Measurements from ENCODE around the gene ZNF76. TPM values are rescaled to one million over a fixed set of nuclear protein-coding genes. Genes with fewer than 3 reads are reported as not detected.

The ZNF76 gene
- total and polyA plus RNA-seq, 7 donors, result 17.9 to 37.3 (median 24.6) TPM

GRCh38 chr6:35248965-35249364 lies 10.6 kb upstream of the ZNF76 start:
- intact Hi-C loops (cut with DNase I), result no loop called here
- no peak overlapping the region for H3K4me3 ChIP-seq
- peak in 1 of 4 donors; percentile 50 for ATAC-seq
- peaks cover 0 to 6% of the 10 kb centered on the region in 2 donors for H3K36me3 ChIP-seq (ENCODE audit: insufficient read depth in 1 of 2, low read depth in 1 of 2)
- no peak for DNase-seq
- 47 to 64% (median 50%) methylated on average over 3 of the region's 3 CpGs for WGBS, 3 donors
- no peaks in the 10 kb centered on the region for H3K9me3 ChIP-seq
- no peak overlapping the region for H3K27ac ChIP-seq
- H3K4me1 ChIP-seq, result peaks cover 19% of the 10 kb centered on the region
- H3K27me3 ChIP-seq (ENCODE audit: insufficient read depth in 3 of 3, low read length in 2 of 3), result no peaks in the 10 kb centered on the region
- TF ChIP-seq, protein P1, sequence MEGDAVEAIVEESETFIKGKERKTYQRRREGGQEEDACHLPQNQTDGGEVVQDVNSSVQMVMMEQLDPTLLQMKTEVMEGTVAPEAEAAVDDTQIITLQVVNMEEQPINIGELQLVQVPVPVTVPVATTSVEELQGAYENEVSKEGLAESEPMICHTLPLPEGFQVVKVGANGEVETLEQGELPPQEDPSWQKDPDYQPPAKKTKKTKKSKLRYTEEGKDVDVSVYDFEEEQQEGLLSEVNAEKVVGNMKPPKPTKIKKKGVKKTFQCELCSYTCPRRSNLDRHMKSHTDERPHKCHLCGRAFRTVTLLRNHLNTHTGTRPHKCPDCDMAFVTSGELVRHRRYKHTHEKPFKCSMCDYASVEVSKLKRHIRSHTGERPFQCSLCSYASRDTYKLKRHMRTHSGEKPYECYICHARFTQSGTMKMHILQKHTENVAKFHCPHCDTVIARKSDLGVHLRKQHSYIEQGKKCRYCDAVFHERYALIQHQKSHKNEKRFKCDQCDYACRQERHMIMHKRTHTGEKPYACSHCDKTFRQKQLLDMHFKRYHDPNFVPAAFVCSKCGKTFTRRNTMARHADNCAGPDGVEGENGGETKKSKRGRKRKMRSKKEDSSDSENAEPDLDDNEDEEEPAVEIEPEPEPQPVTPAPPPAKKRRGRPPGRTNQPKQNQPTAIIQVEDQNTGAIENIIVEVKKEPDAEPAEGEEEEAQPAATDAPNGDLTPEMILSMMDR (IDR thresholded peaks at IDR 0.05), result no peak

DNA sequence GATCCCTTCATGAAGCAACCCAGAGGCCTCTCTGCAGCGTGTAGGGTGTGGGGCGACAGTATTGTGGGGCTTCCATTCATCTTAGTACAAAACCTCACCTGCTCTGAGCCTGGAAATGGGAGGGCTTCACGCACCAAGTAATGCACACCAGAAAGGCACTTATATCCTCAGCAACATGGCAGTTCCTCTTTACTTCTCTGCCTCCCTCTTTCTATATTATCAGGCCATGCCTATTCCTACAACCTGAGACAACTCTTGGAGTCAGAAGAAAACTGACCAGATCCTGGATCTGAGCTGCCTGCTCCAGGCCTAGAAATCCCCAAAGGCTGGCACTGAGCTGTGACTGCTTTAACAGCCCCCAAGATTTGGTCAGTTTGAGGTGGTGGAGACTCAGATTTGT lies 7.6 kb upstream of the ZNF76 start:
- no peak for ATAC-seq
- no peak overlapping the region for H3K27ac ChIP-seq
- no peaks in the 10 kb centered on the region for H3K36me3 ChIP-seq (ENCODE audit: insufficient read depth in 1 of 2, low read depth in 1 of 2)
- no peaks in the 10 kb centered on the region for H3K9me3 ChIP-seq
- H3K4me3 ChIP-seq, result no peak overlapping the region
- TF ChIP-seq, protein P1 (IDR thresholded peaks at IDR 0.05), result no peak
- WGBS, 3 donors, result 95 to 98% (median 95%) methylated on average over 3 of the region's 3 CpGs
- DNase-seq, result no peak
- peaks cover 19% of the 10 kb centered on the region for H3K4me1 ChIP-seq
- H3K27me3 ChIP-seq (ENCODE audit: insufficient read depth in 3 of 3, low read length in 2 of 3), result no peaks in the 10 kb centered on the region
- intact Hi-C loops (cut with DNase I), result loop anchor here in 1 of 2 donors (10.0 kb wide), 1 partner anchor 457 kb away; the partner anchor contains the start of gene BLTP3A

DNA sequence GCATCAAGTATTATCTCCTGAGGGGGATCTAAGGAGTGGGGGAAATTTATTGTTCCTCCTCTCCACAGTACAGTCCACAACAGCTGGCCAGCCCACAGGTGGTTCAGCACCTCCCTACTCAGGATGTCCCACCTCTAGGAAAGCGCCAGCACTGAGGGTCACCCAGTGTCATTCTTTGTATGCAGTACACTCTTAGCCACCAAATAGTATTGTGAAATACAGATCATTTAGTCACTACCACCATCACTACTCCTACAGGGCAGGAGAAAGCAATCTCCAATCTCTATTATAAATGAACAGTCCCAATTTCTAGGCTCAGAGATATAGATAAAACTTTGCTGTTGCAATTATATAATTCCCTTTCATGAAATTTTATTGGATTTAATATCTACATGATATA lies 6.3 kb upstream of the ZNF76 start:
- intact Hi-C loops (cut with DNase I), result loop anchor here in 1 of 2 donors (10.0 kb wide), 1 partner anchor 458 kb away; the partner anchor contains the start of gene BLTP3A
- 91 to 95% (median 94%) methylated on average over 1 of the region's 1 CpG for WGBS, 3 donors
- Histone ChIP-seq H3K27me3 (ENCODE audit: insufficient read depth in 3 of 3, low read length in 2 of 3) (no peaks in the 10 kb centered on the region), H3K4me3 (no peak overlapping the region), H3K27ac (no peak overlapping the region), H3K36me3 (ENCODE audit: insufficient read depth in 1 of 2, low read depth in 1 of 2) (no peaks in the 10 kb centered on the region), H3K4me1 (peaks cover 25% of the 10 kb centered on the region), H3K9me3 (no peaks in the 10 kb centered on the region)
- TF ChIP-seq, protein P1 (IDR thresholded peaks at IDR 0.05), result no peak
- ATAC-seq (peak in 1 of 4 donors; percentile 20), DNase-seq (no peak)

DNA sequence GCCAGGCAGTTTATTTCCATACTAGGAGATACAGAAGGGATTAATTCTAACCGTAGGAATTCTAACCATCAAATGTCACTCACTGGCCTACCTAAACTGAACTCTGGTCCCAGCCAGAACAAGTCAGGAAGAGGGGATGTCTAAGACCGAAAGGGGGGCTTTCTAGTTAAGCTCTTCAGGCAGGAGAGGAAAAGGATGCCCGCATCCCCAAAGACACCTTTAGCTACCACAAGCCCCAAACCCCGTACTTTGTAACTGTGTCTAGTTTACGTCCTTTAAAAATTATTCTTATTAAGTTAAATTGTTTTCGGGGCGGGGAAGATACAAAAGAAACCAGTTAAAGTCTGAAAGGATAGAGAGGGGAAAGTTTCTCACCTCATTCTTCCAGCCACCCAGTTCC lies 1.2 kb upstream of the ZNF76 start:
- DNase-seq, result no peak
- ATAC-seq, result no peak
- no peaks in the 10 kb centered on the region for H3K36me3 ChIP-seq (ENCODE audit: insufficient read depth in 1 of 2, low read depth in 1 of 2)
- intact Hi-C loops (cut with DNase I), result loop anchor here in 1 of 2 donors (10.0 kb wide), 1 partner anchor 464 kb away; the partner anchor contains the start of gene BLTP3A
- TF ChIP-seq, protein P1 (IDR thresholded peaks at IDR 0.05), result no peak
- H3K4me1 ChIP-seq, result peaks cover 31% of the 10 kb centered on the region
- peak overlapping the region; percentile 95 for H3K4me3 ChIP-seq
- no peaks in the 10 kb centered on the region for H3K9me3 ChIP-seq
- no peaks in the 10 kb centered on the region for H3K27me3 ChIP-seq (ENCODE audit: insufficient read depth in 3 of 3, low read length in 2 of 3)
- peak overlapping the region; percentile 99 for H3K27ac ChIP-seq
- WGBS, 3 donors, result 39 to 46% (median 44%) methylated on average over 7 of the region's 7 CpGs

DNA sequence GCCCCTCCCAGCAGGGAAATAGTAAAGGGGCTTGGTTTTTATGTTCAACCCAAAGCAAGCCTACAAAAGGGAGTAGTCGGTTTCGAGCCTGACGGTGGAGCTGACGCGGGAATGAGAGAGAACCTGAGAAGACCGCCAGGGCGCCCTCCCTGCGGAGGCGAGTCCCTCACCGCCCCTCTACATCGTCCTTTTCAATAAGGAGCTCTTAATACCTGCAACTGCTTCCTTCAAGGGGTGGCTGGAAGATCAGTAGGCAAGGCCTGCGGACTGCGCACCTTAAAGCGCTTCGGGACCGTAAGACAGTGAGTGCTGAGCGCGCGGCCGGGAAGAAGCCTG lies 709 bp upstream of the ZNF76 start:
- Histone ChIP-seq H3K27ac (peak overlapping the region; percentile 99), H3K4me3 (peak overlapping the region; percentile 95), H3K36me3 (ENCODE audit: insufficient read depth in 1 of 2, low read depth in 1 of 2) (no peaks in the 10 kb centered on the region), H3K9me3 (no peaks in the 10 kb centered on the region), H3K27me3 (ENCODE audit: insufficient read depth in 3 of 3, low read length in 2 of 3) (no peaks in the 10 kb centered on the region), H3K4me1 (peaks cover 36% of the 10 kb centered on the region)
- TF ChIP-seq, protein P1 (IDR thresholded peaks at IDR 0.05), result no peak
- 0 to 1% (median 1%) methylated on average over 20 of the region's 20 CpGs for WGBS, 3 donors
- DNase-seq (no peak), ATAC-seq (peak in 3 of 4 donors; percentile 0 to 11 (median 3))
- intact Hi-C loops (cut with DNase I), result loop anchor here in 1 of 2 donors (10.0 kb wide), 1 partner anchor 464 kb away; the partner anchor contains the start of gene BLTP3A

Measured in psoas muscle (tissue), 8 donors.